DOHH2 (cell line): ENCODE results near the gene SNX5.

Experiments used
- CTCF ChIP-seq: fragments of 200-600 bp; sonication (generic); IDR thresholded peaks from one replicate; pipeline ENCODE4 v1.5.1; 2014; ENCODE audit warnings: antibody characterized with exemption, mild to moderate bottlenecking, low read depth, low read length; ENCODE audit not compliant: poor library complexity, severe bottlenecking
- EZH2phosphoT487 ChIP-seq: fragments of 200-600 bp; sonication (generic); IDR thresholded peaks from 2 replicates; pipeline ENCODE4 v1.6.1; 2017; ENCODE audit warnings: borderline replicate concordance, mild to moderate bottlenecking, antibody characterized with exemption, low read length, moderate library complexity, mixed read lengths

- TF ChIP-seq CTCF (no peak), EZH2phosphoT487 (no peak)
These were observed 40.4 kb downstream of the SNX5 start for GRCh38 chr20:17928211-17928611.
